ENCODE measurements around the gene JAZF1.
"Not testable (repeated sequence)": the region's sequence is repeated elsewhere in the genome, so short reads cannot be mapped to it uniquely, and the experiment has no call there.

The JAZF1 gene

DNA sequence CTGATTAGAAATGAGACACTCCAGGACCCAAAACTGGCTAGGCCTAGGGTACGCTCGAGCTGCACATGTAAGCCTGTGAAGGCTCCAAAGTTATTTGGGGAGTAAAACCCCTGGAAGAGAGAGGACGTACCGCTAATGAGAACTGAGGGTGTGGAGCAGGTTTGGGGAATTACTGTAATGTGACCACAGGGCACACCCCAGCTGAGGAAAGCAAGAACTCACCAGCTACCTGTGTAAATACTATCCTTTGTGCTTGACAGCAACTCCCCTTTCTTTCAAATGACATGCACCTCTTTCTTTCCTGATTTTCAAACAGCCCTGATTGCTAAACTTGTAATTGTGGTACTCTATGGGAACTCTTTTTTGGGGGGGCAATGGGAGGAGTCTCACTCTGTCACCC, 147.2 kb downstream of the JAZF1 start:
- DNase-seq = no peak

DNA sequence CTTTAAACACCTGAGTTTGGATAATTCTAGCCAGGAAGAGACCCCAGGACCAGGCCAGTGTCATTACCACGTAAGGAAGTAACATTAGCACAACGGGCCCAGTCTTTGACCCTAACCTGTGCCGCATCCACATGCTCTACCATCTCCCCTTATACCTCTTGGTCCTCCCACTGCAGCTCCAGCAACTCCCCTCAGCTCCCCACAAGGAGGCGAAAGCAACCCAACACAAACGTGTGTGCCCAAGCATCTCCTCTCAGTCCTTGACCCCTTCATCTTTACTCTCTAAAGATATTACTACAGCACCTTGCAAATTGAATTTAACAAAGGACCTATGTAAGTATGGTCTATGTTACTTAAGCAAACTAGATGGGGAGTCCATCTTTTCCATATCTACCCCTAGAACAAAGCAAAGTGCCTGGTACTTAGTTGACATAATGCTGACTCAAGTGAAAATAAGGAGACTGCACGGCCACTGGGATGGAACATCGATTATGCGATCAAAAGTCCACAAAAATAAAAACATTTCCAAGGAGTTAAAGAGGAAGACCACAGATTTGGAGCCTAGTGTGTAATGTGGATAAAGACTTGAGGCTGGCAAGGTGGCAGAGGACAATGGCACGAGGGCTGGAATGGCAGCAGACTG, 147.7 kb downstream of the JAZF1 start:
- DNase-seq = no peak

DNA sequence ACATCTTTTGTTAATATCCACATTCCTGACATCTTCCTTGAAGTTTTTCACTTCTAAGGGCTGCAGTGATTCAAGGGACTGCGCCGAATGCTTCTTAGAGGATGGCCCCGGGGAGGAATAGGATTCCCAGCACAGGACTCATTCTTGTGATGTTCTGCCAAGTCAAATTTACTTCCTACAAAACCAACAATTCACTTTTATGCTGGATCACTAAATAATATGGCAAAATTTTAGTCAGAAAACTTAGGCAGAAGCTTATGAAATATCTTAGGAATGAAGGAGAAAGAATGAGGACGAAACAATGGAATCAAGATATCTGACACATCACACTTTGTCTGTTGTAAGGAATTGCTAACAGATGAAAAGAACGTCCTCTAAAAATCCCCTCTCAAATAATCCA, 151.5 kb downstream of the JAZF1 start:
- DNase-seq = no peak

DNA sequence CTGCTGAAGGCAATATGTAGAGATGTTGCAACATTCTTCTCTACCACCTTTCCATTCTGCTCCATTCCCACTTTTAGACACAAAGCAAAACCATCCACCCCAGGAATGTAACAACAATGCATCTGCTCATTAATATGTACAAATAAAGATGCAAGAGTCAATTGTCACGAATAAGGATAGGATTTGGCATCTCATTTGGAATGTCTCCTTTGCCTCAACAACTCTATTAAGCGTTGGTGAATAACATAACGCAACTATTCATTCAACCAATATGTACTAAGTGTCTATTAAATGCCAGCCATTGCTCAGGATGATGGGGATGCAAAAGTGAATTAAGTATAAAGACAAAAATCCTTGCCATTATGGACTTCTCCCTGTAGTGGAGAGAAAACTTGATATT, 152.1 kb downstream of the JAZF1 start:
- no peak for DNase-seq

DNA sequence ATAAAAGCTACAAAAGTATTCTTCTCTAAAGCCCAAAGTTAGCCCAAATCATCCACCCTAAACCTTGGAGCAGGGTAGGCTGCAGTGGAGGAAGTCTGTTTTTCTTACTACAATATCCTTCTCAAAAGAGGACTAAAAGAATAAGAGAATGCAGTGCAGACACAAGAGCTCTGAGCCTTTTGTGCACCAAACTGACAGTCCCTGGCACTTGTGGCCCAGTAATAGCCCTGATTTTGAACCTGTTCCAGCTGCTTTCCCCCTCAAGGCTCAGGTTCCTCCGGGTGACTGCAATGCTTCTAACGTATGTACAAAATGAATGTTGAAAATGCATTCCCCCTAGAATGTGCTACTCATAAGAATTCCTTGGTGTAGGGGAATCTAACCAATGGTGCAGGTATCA, 154.4 kb downstream of the JAZF1 start:
- no peak for DNase-seq

DNA sequence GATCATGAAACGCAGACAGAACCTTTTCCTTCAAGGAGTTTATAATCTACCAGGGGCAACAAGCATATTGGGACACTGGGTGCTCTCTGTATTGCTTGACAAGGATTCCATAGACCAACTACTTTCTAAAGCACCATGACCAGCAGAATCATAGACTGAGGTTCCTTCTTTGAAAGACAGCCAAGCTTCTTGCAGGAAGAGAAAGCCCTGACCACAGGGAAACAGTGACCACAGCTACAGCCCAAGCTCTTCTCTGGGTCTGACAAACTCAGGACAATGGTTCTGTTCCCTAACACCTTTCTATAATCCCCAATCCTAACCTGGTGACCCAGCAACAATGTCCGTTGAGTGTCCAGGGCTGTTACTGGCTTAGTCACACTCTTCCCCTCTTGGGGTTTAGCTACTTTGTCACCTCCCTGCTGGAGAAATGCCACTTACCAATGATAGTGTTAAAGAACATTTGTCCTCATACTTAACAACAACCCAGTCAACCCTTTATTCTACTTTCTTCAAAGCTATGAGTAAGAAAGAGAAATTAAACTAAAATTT, 155.7 kb downstream of the JAZF1 start:
- no peak for DNase-seq

DNA sequence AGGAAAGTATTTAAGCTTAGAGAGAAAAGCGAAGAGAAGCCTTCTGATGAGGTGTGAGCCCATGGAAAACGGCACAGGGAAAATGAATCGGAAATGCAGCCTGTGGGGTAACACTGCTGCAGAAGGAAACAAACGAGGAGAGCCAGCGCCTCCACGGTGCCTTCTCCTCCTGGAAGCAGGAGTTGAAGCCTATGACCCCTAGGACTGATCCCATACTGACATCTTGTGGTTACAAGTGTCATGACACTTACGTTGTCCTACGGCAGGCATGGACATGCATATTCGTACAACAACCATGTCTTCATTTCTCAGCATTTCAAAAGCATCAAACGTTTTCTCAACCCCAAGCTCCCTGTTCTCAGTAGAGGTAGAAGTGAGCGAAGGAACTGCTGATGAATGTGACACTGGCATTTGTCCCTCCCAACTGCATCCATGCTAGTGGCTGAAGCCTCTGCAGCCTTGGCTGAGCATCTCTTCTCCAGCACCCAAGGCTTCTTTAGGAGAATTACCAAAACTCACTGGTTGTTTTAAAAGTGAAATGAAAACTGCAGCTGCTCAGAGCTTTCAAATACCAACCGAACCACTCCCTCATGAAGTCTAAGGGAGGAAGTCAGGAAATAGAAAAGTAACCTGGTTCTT, 160.2 kb downstream of the JAZF1 start:
- no peak for DNase-seq

DNA sequence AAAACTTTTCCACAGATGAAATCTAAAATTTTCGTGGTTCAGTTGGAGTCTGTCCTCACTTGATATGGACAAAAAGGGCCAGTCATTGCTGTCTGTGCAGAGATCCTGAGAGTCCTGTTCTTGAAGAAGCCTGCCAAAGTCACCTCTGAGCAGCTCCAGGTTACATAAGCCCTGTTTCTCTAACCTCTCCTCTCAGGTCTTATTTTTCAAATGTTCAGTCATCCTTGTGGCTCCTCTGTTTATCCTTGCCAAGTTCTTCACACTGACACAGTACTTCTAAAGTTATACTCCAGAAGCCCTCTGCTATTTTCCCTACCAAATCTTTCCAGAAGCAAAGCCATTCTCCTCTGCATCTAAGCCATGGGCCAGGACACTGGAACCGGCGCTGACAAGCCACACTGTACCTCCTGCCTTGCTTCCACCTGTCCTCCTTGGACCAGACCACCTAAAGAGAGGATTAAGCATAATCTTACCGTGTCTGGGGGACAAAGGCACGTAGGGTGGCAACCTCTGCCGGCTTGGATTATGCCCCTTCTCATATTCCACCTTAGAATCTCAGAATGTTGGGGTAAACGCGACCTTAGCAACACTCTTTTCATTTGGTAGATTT, 161.6 kb downstream of the JAZF1 start:
- DNase-seq = no peak

DNA sequence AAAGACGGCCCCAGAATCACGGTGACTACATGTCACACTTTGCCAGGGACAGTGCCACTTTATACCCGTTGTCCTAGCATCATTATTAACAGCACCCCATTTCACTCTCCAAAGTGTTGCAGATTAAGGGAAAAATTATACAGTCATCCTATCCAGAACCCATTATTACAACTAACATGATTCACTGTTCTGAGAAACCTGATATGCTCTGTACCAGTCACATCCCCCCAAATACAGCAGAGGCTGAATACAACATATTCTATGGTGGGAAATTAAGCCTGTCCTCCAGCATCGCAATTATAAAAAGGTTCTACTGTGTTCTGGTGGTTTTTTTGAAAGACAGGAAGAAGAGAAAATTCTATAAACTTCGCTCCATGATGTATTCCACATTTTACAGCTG, 162.1 kb downstream of the JAZF1 start:
- no peak for DNase-seq

DNA sequence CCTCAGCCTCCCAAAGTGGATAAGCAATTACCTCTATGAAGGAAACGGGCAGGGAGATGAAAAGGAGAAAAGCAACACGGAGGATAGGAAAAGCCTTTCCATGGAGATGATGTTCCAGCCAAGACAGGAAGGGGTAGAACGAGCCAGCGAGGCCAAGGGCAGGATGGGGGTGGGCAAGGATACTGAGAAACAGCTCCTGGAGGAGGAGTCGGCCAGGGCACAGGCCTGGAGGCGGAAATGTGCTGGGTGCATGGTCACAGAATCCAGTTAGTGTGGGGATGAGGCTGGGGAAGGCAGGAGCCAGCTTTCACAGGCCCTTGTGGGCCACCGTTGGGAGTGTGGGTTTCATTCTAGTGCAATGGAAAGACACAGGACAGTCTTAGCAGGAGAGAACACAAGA, 162.6 kb downstream of the JAZF1 start:
- no peak for DNase-seq

DNA sequence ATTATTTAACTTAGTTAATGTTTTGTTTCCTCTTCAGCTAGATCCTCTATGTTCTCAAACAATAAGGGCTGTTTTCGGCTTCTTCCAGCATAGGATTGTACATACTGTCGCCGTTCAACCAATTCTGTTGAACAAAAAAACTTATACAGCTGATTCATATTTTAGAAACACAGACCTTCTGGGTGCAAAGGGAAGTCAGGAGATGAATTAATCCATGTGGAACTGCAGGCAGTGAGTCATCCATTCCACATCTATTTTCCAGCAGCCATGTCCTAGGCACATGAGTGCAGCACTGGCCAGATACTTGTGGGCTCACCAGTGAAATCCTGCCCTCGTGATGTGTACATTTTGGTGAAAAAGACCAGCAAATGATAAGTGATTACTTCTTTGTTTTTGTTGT, 163.2 kb downstream of the JAZF1 start:
- no peak for DNase-seq

DNA sequence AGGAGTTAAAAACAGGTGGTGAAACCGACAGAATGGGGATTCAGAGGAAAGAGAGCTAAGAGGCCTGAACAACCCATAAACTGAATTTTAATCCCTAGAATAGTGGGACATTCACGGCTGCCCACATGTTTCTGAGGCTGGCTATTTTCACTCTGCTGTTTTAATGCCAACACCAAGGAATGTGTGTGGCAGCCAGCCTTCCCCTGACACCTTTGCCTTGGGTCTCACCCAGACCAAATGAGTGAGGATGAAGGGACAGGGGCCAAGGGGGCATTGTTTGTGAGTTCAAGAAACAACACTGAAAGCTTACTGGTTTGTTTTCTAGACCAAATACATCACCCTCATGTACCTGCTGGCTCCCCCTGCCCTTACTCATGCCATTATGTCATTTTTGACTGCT, 164.3 kb downstream of the JAZF1 start:
- no peak for DNase-seq

DNA sequence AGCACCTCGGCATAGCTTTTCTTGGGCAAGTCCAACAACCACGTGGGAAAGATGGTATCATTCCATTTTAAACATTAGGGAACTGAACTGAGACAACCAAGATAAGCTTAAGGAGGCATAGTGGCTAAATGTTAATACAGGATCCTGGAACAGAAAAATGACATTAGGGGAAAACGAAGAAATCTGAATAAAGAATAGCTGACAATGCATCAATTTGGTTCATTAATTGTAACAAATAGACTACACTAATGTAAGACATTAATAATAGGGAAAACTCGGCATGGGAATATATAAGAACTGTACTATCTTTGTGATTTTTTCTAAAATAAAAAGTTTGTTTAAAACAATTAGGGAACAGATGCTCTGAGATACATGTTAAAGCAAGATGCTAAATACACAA, 165.4 kb downstream of the JAZF1 start:
- no peak for DNase-seq

DNA sequence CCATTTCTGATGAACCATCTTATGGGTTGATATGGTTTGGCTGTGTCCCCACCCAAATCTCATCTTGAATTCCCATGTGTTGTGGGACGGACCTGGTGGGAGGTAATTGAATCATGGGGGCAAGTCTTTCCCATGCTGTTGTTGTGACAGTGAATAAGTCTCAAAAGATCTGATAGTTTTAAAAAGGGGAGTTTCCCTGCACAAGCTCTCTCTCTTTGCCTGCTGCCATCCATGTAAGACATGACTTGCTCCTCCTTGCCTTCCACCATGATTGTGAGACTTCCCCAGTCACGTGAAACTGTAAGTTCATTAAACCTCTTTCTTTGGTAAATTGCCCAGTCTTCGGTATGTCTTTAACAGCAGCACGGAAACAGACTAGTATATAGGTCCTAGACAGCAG, 166.3 kb downstream of the JAZF1 start:
- DNase-seq = not testable (repeated sequence)

DNA sequence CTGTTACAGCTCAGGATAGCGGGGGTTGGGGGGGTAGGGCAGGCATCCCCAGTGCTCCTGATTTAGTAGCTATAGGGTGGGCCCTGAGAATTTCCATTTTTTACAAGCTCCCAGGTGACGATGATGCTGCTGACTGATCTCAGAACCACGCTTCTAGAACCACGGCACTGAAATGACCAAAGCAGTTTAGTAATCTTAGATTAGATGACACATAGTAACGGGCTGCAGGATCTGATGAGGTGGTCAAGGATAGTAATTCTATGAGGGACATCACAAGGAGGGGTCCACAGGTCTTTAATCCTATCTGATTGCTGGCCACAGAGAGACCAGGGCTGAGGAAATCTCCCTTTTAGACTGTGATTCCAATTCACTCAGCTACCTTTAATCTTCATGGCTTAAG, 167.2 kb downstream of the JAZF1 start:
- no peak for DNase-seq

DNA sequence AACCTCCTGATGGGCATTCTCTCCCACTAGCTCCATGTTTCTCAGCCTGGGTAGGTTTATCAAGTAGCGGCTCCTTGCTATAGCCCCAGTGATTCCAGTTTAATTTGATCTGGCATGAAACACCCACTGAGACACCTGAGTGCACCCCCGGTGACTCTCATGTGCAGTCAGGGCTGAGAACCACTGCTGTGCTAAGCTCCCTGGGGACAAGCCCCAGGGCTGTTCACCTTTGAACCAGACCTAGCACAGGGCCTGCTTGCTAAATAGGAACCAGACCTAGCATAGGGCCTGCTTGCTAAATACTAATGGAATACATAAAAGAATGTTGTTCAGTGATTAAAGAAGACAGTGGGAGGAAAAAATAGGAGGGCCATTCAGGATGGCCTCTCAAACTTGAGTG, 167.6 kb downstream of the JAZF1 start:
- DNase-seq = no peak

DNA sequence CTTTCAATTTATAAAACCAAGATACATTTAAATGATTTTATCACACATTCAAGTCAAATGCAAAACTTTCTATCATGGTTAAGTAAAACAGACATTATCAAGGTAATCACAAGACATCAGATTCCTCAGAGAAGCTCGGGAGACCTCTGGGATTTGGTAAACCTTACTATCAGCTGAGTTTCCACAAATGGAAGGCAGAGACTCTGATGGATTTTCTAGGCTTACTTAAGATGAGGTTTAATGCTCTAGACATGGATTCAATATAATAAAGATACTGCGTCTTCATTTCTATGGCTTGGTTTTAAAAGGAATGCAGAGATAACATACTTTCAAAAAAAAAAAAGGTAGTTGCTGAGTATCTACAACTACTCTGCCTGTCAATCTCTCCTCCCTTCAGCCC, 171.7 kb downstream of the JAZF1 start:
- DNase-seq = no peak

DNA sequence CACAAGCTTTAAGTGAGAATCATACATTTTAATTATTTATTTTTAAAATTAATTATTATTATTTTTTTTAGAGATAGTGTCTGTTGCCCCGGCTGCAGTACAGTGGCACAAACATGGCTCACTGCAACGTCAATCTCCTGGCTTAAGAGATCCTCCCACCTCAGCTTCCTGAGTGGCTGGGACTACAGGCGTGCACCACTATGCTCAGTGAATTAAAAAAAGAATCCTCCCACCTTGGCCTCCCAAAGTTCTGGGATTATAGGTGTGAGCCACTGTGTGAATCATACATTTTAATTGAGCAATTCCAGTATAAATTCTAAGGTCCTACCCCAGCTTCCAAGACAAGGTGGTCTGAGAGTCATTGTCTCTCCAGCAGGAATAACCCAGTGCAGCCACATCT, 172.4 kb downstream of the JAZF1 start:
- no peak for DNase-seq

DNA sequence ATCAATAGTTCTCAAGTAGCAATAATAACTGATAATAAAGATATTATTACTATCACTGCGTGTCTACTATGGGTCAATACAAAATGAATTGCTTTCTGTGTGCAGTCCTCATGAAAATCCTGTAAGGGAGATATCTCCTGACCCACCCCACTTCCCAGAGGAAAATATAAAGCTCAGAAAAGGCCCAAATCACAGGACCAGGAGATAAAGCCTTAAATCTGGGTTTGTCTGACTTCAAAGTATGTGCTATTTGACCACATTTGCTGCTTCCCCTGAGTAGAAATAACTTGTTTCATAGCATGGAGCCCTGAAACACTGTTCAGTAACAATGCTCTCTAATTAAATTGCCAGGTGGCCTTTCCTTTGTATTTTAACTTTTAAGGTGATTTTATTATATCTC, 174.1 kb downstream of the JAZF1 start:
- no peak for DNase-seq

DNA sequence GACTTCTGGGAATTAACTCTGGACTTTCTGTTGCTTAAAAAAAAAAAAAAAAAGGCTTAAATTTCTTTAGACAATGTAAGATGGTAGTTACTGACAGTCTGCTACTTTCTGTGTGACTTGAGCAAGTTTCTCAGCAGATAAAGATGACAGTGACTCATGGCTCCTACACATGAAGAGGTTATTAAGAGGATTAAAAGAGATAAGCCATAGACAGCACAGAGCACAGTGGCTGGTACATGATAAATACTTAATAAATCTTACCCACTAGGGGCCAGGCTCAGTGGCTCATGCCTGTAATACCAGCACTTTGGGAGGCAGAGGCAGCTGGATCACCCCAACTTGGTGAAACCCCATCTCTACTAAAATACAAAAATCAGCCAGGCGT, 174.8 kb downstream of the JAZF1 start:
- no peak for DNase-seq

DNA sequence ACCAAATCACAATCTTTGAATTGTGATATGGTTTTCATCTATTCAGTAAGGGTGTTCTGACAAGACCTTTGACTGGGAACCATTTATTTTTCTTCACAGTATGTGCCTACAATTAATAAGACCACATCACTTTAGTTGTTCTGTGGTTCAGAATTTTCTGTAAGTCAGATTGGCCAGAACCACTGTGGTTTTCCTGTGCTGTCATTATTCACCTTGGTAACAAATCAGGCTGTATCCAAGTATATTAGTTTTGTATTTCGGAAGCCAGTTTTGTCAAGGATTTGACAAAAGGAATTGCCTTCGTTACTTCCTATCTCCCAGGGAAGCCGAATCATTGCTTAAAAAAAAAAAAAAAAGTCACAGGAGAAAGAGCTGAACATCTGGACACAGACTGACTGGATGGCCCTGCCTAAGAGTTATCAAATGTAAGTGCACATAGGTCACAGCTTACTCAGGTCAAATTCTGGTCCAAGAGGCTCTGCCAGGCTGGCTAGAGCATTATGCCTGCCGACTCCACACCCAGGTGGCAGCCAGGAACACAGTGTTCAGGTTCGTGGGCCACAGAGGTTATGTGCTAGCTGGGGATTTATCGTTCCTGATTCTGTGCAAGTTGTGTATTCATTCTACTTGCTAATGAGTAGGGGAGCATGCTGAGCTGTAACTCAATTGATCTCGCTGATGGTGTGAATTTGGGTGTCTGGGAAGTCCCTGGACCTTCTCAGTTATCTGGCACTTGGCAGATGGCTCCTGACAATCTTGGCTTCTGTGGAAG, 175.3 kb downstream of the JAZF1 start:
- no peak for DNase-seq

DNA sequence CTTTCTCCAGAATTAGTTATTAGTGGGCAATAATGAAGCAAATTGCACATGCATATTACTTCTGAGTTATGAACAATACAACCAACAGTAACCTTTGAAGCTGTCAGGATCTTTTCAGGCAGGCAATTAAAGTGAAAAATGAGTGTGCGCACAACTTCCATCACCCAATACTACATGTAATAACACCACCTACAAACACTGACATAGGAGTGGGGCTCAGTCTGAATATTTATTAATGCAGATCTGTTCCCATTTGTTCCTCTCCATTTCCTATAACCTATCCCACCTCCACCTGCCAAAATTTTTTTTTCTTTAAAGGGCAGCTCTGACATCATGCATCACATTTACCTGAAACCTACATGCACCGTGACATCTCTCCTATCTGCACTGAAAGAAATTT, 177.2 kb downstream of the JAZF1 start:
- no peak for DNase-seq

DNA sequence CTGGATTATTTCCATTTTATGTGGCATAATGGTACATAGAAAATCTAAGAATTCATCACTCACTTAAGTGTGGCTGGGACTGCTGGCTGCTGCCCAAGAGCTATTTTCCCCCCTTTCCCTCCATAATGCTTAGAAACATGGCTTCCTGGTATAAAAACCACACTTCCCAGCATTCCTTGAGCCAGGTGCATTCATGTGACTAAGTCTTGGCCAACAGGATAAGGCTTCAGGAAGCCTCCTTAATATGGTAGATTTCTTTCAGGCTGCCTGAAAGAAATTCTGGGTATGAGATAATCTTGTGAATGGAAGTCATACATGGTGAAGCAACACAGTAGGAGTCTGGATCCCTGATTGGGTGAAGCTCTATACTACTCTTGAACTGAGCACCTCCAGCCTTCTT, 178.0 kb downstream of the JAZF1 start:
- no peak for DNase-seq

DNA sequence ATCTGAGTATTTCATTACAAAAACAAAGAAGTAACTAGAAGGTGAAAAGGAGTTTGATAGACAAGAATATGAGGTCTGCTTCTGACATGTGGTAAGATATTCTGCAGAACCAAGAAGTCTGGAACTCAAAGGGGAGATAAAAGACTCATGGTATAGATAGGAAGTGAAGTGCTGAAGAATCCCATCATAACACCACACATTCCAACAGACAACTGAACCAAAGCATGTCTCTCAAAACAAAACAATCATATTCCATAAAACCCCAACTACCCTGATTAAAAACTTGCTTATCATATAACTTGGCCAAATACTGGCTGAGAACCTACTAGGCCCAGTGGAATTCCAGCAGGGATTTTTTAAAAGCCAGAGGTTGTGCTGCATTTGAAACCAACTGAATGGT, 178.7 kb downstream of the JAZF1 start:
- DNase-seq = no peak

Measured in activated gamma-delta T cell (primary cell).